T-helper 17 cell (primary cell): ENCODE results near the gene LMBR1L. TPM values are rescaled to one million over a fixed set of nuclear protein-coding genes. Genes with fewer than 3 reads are reported as not detected.
"Not testable (repeated sequence)": the region's sequence is repeated elsewhere in the genome, so short reads cannot be mapped to it uniquely, and the experiment has no call there.

Experiments
- ATAC-seq: fragments of 150-1000 bp; cut with Tn5 transposase; 2 replicates; pipeline ENCODE4 v1.10.0; 2021; ENCODE audit warnings: mild to moderate bottlenecking, moderate library complexity
- DNase-seq, 3 donors: peaks; one replicate each; pipeline versions ENCODE4 v3.0.0 to v3.0.0-alpha.2; 2020 to 2021
- H3K9me3 ChIP-seq: one replicate; pipeline ENCODE4 v1.7.0; 2013; ENCODE audit warnings: low read length, mild to moderate bottlenecking; ENCODE audit not compliant: control insufficient read depth, poor library complexity, severe bottlenecking
- H3K27ac Mint-ChIP-seq: one replicate; pipeline ENCODE4 v1.8.0; 2022; ENCODE audit warnings: mild to moderate bottlenecking, moderate library complexity, mixed read lengths
- H3K27me3 Mint-ChIP-seq: one replicate; pipeline ENCODE4 v1.8.0; 2022; ENCODE audit warnings: mixed read lengths
- H3K36me3 Mint-ChIP-seq: one replicate; pipeline ENCODE4 v1.8.0; 2022; ENCODE audit warnings: low read depth, mixed read lengths
- H3K4me1 Mint-ChIP-seq: one replicate; pipeline ENCODE4 v1.8.0; 2022; ENCODE audit warnings: mild to moderate bottlenecking, mixed read lengths
- H3K4me3 Mint-ChIP-seq: one replicate; pipeline ENCODE4 v1.8.0; 2022; ENCODE audit warnings: mild to moderate bottlenecking, moderate library complexity, mixed read lengths
- total RNA-seq, 4 donors: library from RNA in 2 of 4; stranded (reverse) in 2 of 4; gene quantifications; one replicate each; pipeline ENCODE4 v1.2.3 and lab custom pipeline; 2022 to 2026

Gene LMBR1L
- total RNA-seq, 2 donors from 2014 or later: 257 to 270 TPM

DNA sequence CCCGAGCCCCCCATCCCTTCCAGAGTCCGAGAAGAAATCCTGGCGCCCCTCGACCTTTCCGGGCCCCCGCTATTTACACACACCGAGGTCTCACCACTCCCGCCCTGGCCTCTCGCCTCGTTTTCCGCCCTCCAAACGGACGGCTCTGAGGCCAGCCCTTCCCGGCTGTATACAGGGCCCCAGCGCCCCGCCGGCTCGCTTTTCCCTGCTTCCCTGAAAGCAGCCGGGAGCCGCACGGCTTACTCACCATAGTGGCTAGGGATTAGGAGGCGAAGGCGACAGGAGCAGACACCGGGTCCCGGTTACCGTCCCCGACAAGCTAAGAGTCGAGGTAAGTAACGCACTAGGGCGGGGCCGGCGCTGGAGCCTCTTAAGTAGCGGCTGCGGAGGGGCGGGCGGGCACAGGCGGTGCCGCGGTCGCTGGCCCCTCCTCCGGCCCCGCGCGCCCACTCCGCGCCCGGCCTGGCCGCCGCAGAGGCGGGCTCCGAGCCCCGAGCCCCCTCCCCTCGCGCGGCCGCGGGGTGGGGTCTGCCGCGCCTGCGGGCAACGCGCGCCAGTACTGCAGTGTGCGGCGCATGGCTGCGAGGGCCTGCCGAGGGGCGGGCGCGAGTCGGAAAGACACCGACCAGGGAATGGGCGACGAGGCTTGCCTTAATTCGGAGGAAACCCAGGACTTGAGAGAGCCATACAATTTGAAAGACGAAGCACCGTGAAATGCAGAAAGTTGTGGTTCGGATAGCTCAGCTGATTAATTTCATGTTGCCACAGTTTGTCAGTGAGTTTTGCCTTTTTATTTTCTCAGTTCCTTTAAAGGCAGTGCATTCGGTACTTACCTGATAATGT lies 20.6 kb upstream of the LMBR1L start, which contains the start of gene TUBA1B:
TSS of gene TUBA1B (minus strand) at position 345 of the 843 bp plus-strand sequence. CDS start at position 250, 95 bp downstream.
- ATAC-seq (peak; percentile 82), DNase-seq (peak; percentile 85 to 89 (median 87))
- peaks cover 4% of the 10 kb centered on the region for H3K36me3 Mint-ChIP-seq
- H3K27ac Mint-ChIP-seq: peak within 1 kb of the TSS; percentile 98
- peaks cover 38% of the 10 kb centered on the region for H3K4me1 Mint-ChIP-seq
- H3K4me3 Mint-ChIP-seq: peak within 1 kb of the TSS; percentile 98
- no peaks in the 10 kb centered on the region for H3K27me3 Mint-ChIP-seq
- no peaks in the 10 kb centered on the region for H3K9me3 ChIP-seq

DNA sequence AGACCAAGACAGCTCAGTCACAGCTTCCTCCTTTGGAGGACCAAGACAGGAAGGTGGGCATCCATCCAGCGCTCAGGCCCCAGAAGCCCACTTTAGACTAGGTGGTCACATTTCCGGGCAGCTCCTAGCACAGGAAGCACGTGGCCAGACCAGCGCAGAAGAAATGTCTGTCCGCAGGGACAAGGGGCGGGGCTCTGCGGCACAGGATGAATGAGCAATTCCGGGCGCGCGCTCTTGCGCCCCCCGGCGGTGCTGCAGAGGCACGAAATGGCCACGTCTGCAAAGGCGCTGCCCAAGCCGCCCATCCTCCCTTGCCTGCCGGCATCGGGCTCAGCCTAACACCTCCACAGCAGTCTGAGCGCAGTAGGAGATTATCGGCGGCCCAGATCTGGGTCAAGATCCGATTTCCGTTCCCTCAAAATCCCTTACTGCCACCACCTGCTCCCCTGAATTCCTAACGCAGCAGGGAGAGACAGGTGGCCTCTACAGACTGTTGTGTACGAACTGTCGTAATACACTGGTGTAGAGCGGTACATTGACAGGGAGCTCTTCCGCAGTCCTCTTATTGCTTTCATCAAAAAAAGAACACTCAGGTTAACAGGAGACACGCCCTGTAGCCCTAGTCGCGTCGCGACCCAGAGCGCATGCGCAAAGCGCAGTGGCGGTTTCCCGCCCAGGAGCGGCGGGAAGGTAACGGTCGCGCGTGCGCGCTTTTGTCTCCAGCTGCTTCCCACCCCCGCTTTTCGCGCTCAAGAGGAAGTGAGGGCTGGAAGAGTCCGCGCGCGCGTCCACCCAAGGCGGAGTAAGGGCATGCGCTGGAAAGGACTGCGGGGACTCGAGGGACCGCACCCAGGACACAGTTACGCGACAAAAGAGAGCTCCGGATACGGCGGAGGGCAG lies 19.8 kb upstream of the LMBR1L start:
- Mint-ChIP-seq H3K4me1 (peaks cover 38% of the 10 kb centered on the region), H3K36me3 (peaks cover 4% of the 10 kb centered on the region)

DNA sequence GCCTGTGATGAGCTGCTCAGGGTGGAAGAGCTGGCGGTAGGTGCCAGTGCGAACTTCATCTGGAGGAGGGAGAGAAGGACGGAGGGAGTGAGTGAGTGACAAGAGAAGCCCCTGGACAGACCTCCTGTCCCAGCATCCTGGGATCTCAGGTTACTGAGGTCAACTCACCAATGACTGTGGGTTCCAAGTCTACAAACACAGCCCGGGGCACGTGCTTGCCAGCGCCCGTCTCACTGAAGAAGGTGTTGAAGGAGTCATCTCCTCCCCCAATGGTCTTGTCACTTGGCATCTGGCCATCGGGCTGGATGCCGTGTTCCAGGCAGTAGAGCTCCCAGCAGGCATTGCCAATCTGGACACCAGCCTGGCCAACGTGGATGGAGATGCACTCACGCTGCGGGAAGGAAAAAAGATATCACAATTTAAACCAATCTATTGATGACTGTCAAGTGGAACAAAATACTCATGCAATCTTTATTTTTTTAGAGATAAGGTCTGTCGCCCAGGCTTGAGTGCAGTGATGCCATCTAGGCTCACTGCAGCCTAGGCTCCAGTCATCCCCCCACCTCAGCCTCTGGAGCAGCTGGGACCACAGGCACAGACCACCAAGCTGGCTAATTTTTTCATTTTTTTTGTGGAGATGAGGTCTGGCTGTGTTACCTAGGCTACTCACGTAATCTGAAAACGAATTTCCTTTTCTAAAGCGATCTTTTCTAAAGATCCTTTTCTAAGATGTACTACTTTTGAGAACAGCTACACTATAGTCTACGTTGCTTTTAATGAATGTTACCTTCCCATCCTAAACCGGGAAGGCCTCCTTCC lies 18.9 kb upstream of the LMBR1L start:
- H3K4me1 Mint-ChIP-seq: peaks cover 38% of the 10 kb centered on the region
- no peak for DNase-seq
- H3K4me3 Mint-ChIP-seq: peak overlapping the region; percentile 98
- H3K9me3 ChIP-seq: no peaks in the 10 kb centered on the region
- peaks cover 4% of the 10 kb centered on the region for H3K36me3 Mint-ChIP-seq
- ATAC-seq: no peak
- peak overlapping the region; percentile 98 for H3K27ac Mint-ChIP-seq
- H3K27me3 Mint-ChIP-seq: no peaks in the 10 kb centered on the region

More for the DNA sequence above, 19.8 kb upstream of the LMBR1L start:
- DNase-seq: peak; percentile 90
- H3K4me3 Mint-ChIP-seq: peak overlapping the region; percentile 98
- H3K27me3 Mint-ChIP-seq: no peaks in the 10 kb centered on the region
- peak; percentile 72 for ATAC-seq
- H3K27ac Mint-ChIP-seq: peak overlapping the region; percentile 98
- H3K9me3 ChIP-seq: no peaks in the 10 kb centered on the region

DNA sequence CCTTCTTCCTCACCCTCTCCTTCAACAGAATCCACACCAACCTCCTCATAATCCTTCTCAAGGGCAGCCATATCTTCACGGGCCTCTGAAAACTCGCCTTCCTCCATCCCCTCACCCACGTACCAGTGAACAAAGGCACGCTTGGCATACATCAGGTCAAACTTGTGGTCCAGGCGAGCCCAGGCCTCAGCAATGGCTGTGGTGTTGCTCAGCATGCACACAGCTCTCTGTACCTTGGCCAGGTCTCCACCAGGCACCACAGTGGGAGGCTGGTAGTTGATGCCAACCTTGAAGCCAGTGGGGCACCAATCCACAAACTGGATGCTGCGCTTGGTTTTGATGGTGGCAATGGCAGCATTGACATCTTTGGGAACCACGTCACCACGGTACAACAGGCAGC lies 17.3 kb upstream of the LMBR1L start:
- peak overlapping the region; percentile 19 for H3K4me3 Mint-ChIP-seq
- not testable (repeated sequence) for H3K27me3 Mint-ChIP-seq, H3K36me3 Mint-ChIP-seq, ATAC-seq, DNase-seq, H3K9me3 ChIP-seq
- H3K4me1 Mint-ChIP-seq: peaks cover 38% of the 10 kb centered on the region
- H3K27ac Mint-ChIP-seq: peak overlapping the region; percentile 43

DNA sequence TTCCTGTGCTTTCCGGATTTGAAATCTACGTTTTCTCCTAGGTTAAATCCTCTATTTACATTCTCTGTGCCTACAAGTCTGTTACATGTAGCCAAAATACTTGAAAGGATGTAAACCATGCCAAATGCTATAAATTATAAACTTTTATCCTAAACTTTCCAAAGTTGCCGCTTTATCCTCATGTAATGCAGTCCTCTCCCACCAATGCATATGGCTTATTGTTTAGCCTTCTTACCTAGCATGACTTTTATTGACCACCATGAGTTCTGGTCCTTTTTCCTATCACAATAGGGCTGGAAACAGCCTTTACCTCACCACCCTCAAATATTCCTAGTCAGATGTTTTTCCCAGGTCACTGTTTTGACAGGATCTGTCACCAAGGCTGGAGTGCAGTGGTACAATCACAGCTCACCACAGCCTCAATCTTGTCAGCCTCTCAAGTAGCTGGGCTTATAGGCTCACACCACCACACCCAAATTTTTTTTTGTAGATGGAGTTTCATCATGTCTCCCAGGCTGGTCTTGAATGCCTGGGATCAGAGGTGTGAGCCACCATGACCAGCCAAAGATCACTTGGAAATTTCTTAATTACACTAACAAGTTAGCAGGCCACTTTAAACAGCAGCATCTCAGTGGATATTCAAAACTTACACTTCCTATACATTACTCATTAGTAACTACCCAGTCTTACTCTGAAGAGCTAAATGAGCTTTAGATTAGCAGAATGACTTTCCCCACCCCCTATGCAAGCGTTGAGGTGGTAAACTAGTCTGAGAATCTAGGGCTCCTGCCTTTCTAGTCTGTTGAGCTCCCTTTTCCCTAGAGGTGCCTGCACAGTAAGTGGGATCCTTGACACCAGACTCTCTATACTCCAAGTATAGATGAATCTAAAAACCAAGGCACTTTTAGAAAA lies 16.5 kb upstream of the LMBR1L start:
- Mint-ChIP-seq H3K27ac (peak overlapping the region; percentile 43), H3K4me1 (peaks cover 35% of the 10 kb centered on the region), H3K27me3 (no peaks in the 10 kb centered on the region), H3K36me3 (peaks cover 4% of the 10 kb centered on the region), H3K4me3 (peak overlapping the region; percentile 49)
- no peak for ATAC-seq
- no peak for DNase-seq
- H3K9me3 ChIP-seq: no peaks in the 10 kb centered on the region

DNA sequence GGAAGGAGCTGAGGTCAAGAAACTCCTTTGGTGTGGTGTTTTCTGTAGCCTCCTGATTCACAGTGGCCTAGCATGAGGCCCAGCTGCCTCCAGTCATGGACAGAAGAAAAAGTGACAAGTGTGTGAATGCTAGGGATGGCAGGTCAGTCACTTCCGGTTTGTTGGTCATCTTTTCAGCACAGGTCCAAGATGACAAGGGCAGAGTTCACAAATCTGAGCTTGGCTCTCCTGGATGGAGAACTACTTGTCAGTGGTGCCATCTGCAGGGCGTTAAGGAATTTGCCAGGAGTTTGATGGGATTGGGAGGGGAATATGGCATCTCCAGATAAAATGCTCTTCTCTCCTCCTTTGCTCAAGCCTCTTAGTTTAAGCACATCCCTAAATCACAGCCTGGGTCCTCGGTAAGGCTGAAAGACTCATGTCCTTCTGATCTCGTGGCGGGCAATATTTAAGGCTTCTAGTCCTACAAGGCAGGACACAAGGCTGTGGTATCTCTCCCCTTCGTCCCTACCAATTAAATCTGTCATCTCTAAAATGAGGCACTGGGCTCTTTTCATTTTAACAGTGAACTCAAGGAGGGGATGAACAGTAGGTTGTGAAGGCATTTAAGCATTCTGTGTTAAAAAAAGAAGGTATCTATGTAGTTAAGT lies 10.5 kb upstream of the LMBR1L start:
- Mint-ChIP-seq H3K4me3 (no peak overlapping the region), H3K27ac (no peak overlapping the region), H3K36me3 (no peaks in the 10 kb centered on the region), H3K4me1 (peaks cover 2% of the 10 kb centered on the region), H3K27me3 (no peaks in the 10 kb centered on the region)
- ATAC-seq (no peak), DNase-seq (no peak)
- H3K9me3 ChIP-seq: no peaks in the 10 kb centered on the region

DNA sequence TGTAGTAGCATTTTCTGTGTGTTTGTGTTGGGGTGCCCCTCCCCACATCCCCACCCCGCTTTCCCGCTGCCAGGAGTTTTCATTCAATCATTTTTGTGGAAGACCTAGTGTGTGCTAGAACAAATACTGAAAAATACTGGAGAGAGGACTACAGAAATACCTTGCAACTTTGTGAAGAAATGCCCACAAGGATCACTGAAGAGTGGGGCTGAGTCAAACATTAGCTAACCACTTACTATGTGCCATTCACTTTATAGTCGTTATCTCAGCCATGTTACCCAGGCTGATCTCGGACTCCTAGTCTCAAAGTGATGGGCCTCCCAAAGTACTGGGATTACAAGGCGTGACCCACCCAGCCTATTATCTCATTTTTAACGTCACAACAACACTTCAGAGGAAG lies 559 bp upstream of the LMBR1L start:
- H3K9me3 ChIP-seq: no peaks in the 10 kb centered on the region
- no peak for ATAC-seq
- H3K4me1 Mint-ChIP-seq: peaks cover 23% of the 10 kb centered on the region
- no peaks in the 10 kb centered on the region for H3K27me3 Mint-ChIP-seq
- peak overlapping the region; percentile 98 for H3K4me3 Mint-ChIP-seq
- H3K36me3 Mint-ChIP-seq: peaks cover 2% of the 10 kb centered on the region
- no peak for DNase-seq
- H3K27ac Mint-ChIP-seq: peak overlapping the region; percentile 99

DNA sequence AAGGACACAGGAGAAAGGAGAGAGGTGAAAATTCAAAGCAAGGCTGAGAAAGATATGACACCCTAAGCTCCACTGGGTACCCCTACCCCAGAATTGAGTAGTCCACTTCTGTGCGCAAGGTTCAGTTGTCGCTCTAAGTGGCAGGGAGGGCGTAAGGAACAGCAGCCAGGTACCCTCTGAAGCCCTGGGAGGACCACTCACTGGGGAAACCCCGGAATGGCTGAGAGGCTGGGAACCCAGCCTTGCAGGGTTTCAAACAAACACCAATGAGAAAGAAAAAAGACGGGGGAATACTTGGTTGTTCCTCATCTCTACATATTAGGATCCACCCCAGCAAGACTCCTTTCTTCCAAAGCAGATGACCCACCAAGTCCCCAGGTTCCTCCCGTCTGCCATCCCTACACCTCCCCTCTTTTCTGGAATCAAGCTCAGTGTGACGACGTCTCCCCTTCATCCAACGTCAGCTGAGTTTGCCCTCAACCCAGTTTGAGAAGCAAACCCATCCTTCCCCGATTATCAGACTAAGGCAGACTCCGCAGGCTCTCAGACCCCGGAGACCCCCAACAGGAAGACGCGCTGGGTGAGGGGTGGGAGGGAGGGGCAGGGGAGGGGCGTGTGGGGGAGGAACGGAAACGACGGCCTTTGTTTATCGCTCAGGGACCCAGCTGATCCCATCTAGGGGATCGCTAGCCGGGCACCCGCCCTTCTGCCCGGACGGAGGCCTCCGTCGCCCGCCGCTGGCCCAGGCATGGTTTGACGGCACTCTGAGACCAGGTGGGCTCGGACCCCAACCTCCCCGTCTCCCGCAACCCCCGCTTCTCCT lies 795 bp downstream of the LMBR1L start:
- no peaks in the 10 kb centered on the region for H3K9me3 ChIP-seq
- no peak for DNase-seq
- peaks cover 2% of the 10 kb centered on the region for H3K36me3 Mint-ChIP-seq
- H3K4me3 Mint-ChIP-seq: peak overlapping the region; percentile 98
- H3K27me3 Mint-ChIP-seq: no peaks in the 10 kb centered on the region
- peaks cover 23% of the 10 kb centered on the region for H3K4me1 Mint-ChIP-seq
- ATAC-seq: no peak
- H3K27ac Mint-ChIP-seq: peak overlapping the region; percentile 99

DNA sequence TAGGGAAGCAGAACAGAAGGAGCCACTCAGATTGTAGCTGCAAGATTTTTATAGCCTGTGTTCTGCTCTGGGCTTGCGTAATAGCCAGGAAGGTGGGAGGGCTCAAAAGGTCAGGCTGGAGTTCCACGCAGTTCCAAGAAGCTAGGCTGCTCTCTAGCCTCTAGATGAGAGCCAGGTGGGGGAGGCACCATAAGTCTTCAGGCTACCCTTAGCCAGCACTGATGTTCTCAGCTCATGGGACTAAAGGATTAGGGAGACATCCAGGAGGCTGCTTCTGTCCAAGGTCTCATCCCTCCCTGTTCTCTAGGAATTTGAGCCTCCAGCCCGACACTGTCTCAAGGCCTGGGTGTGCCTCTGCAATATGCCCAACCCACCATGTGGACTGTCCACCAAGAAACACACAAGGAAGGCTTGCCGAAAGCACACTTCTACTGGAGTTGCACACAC lies 1.7 kb downstream of the LMBR1L start:
- H3K27ac Mint-ChIP-seq: peak overlapping the region; percentile 99
- H3K9me3 ChIP-seq: no peaks in the 10 kb centered on the region
- ATAC-seq (no peak), DNase-seq (no peak)
- peaks cover 6% of the 10 kb centered on the region for H3K36me3 Mint-ChIP-seq
- peak overlapping the region; percentile 98 for H3K4me3 Mint-ChIP-seq
- H3K4me1 Mint-ChIP-seq: peaks cover 23% of the 10 kb centered on the region
- H3K27me3 Mint-ChIP-seq: no peaks in the 10 kb centered on the region

DNA sequence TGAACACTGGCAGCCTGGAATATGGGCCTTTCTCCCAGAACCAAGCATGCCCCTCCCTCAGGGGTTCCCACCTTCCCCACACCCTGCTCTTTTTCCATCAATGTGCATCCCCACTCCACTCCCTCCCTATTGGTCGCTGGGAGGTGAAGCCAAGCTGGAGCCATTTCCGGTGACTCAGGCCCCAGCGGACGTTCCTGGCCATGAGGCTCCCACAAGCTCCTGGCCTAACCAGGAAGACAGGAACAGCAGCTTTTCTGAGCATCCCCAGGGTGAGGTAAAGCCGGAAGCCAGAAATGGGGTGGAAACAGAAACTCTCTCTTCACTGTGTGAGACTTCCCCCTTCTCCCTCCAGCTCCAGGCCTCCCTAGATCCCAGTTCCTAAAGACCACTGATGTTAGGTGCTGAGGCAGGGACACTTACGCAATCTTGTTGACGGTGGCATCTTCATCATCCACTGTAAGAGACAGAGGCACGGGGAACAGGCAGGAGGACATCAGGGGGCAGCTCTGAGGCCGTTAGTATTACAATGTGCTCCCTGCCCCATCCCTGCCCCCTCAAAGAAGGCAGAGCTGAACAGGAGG lies 5.1 kb downstream of the LMBR1L start:
- no peak for ATAC-seq

DNA sequence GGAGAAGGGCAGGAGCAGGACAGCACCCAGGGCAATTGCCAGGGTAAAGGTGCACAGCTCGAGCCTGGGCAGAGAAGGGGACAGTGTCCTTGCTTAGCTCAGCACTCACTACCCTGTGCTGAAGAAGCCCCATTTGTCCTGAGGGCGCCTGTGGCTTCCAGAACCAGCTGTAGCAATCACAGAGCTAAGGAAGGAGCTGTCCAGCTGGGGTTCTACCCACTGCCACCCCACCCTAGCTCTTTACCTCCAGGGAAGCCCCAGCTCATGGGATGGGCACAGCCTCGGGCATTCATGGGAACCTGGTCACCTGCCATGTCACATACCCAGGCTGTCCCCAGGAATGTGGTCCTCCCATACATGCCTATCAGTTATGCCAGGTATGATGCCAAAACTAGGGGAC lies 5.8 kb downstream of the LMBR1L start:
- Mint-ChIP-seq H3K27me3 (no peaks in the 10 kb centered on the region), H3K4me1 (peaks cover 17% of the 10 kb centered on the region)

More for the DNA sequence above, 5.1 kb downstream of the LMBR1L start:
- Mint-ChIP-seq H3K27me3 (no peaks in the 10 kb centered on the region), H3K27ac (no peak overlapping the region), H3K36me3 (peaks cover 7% of the 10 kb centered on the region), H3K4me3 (no peak overlapping the region), H3K4me1 (peaks cover 20% of the 10 kb centered on the region)
- DNase-seq: no peak
- H3K9me3 ChIP-seq: no peaks in the 10 kb centered on the region

More for the DNA sequence above, 5.8 kb downstream of the LMBR1L start:
- H3K27ac Mint-ChIP-seq: no peak overlapping the region
- peaks cover 8% of the 10 kb centered on the region for H3K36me3 Mint-ChIP-seq
- no peak overlapping the region for H3K4me3 Mint-ChIP-seq
- ATAC-seq: no peak
- DNase-seq: no peak
- no peaks in the 10 kb centered on the region for H3K9me3 ChIP-seq
